Dermis microvascular lymphatic vessel endothelial cell (primary cell): ENCODE results near the gene GPR52. TPM values are rescaled to one million over a fixed set of nuclear protein-coding genes. Genes with fewer than 3 reads are reported as not detected.

Experiments used
- DNase-seq, 2 donors: peaks; one replicate each; pipeline versions ENCODE4 v3.0.0 to v3.0.0-alpha.2; 2010; ENCODE audit warnings: low read depth in 2 of 2
- total RNA-seq: library from RNA; depleted of rRNA; stranded (reverse); fragments of >200 nt; gene quantifications from 2 replicates; pipeline ENCODE4 v1.2.1, GENCODE V29; 2014

GPR52 gene
- total RNA-seq, 1 donor from 2014 or later, result 0.26 TPM

GRCh38 chr1:174465855-174466254, 18.1 kb downstream of the GPR52 start:
- DNase-seq, result no peak

DNA sequence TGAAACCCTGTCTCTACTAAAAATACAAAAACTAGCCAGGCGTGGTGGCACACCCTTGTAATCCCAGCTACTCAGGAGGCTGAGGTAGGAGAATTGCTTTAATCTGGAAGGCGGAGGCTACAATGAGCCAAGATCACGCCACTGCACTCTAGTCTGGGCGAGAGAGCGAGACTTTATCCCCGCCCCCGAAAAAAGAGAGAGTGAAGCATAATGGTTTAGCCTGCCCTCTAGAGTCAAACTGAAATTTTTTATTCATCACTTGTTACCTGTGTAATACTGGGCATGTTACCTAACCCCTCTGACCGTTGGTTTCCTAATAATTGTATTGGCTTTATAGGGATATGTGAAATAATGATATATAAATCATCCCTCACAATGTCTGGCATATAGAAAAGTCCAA, 18.8 kb downstream of the GPR52 start:
- DNase-seq, result no peak

DNA sequence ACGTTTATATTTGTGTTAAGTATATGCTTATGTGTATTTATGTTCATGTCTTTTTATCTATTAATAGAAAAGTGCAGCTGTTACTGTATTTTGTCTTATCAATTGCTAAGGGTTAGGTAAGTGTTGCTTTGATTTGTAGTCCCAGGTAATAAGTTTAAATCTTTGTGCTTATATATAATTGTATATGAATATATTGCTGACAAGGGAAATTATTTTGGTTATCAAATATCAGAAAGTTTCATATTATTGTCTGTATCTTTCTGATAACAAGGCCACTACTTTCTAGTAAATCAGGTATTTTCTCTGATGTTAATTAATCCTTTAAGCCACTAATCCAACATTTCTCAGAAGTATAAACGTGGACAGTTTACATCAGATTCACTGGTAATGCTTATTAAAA, 21.3 kb downstream of the GPR52 start:
- no peak for DNase-seq

DNA sequence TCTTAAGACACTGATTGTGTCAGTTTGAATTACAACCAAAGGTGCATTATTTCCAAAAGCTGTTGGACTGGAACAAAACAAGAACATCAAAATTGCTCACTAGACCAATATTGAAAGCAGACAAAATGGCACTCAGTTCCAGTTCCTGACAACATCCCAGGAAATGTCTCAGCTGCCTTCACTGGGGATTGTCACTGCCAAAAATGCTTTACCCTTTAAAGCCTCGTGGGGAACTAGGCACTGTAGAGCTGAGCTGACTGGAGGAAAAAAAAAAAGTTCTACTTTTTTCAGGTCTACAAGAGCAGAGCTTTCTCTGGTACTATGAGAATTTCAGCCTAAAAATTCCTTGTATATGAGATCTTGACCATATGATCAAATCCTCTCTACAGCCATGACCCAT, 21.9 kb downstream of the GPR52 start:
- DNase-seq, result no peak

GRCh38 chr1:174479281-174479680, 31.5 kb downstream of the GPR52 start:
- DNase-seq, result no peak

DNA sequence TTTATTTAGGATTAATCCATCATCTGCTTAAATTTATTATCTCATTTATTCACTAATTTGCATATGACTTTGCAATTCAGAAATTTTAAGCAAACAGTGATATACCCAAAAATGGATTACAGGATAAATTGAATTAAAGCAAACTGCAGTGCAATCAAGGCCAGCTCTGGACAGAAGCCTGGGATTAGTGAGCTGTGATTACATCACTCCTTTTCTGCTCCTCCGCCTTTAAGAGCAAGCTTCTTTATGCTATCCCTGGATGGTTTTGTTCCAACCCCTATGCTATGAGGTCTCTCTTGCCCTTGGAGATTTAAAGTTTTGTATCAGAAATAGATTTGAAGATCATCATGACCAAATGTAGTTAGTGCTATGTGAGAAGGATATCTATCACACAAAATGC, 32.6 kb downstream of the GPR52 start:
- no peak for DNase-seq

- no peak for DNase-seq
Measured at GRCh38 chr1:174491606-174492005, 43.8 kb downstream of the GPR52 start.

- no peak for DNase-seq
Measured at GRCh38 chr1:174497478-174497877, 49.7 kb downstream of the GPR52 start.
